ENCODE data around the gene SMARCA5.

Gene SMARCA5

GRCh38 chr4:143549928-143550327 is 36.4 kb downstream of the SMARCA5 start:
- no peak for TF ChIP-seq NFIC (IDR thresholded peaks at IDR 0.05)
- TF ChIP-seq USF1 (IDR thresholded peaks at IDR 0.05), result no peak
- no peak for TF ChIP-seq EP300 (IDR thresholded peaks at IDR 0.05; ENCODE audit: borderline replicate concordance)
- no peak for TF ChIP-seq MAX (IDR thresholded peaks at IDR 0.05)
- TF ChIP-seq FOXM1 (IDR thresholded peaks at IDR 0.05; ENCODE audit: borderline replicate concordance, low read depth), result no peak
- TF ChIP-seq TCF12 (IDR thresholded peaks at IDR 0.05; ENCODE audit: low read depth), result no peak

DNA sequence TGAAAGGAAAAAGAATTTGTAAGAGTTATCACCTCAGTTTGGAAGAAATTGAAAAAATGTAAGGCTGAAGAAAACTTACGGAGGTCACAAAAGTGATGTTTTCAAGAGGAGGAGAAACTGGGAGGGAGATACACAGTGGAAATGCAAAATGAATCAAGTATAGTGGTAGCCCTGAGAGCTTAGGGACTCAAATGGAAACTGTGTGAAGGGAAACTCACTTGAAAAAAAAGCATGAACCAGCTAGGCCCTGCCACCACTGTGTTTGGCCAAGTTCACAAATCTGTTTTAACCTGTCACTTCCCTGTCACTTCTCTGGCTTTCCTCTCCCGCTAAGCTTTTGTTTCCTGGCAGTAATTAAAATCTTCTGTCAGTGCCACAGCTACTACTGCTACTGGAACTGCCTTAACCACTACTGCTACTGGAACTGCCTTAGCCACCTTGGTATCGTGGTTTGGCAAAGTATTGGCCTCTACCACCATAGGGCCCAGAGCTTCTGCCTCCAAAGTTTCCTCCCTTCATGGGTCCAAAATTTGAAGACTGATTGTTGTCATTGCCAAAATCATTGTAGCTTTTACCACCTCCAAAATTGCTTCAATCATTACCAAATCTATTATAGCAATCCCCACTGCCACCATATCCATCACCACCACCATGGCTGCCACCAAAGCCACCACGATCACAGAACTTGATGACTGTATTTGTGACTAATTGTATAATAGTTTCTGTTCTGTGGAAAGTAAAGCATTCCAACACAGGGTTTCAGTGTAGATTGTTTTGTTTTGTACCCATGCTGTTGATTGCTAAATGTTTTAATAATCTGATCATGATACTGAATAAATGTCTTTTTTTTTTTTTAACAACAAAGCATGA is 41.5 kb downstream of the SMARCA5 start:
- no peak for TF ChIP-seq FOXM1 (IDR thresholded peaks at IDR 0.05; ENCODE audit: borderline replicate concordance, low read depth)
- TF ChIP-seq RAD21 (IDR thresholded peaks at IDR 0.05; ENCODE audit: low read depth), result no peak

DNA sequence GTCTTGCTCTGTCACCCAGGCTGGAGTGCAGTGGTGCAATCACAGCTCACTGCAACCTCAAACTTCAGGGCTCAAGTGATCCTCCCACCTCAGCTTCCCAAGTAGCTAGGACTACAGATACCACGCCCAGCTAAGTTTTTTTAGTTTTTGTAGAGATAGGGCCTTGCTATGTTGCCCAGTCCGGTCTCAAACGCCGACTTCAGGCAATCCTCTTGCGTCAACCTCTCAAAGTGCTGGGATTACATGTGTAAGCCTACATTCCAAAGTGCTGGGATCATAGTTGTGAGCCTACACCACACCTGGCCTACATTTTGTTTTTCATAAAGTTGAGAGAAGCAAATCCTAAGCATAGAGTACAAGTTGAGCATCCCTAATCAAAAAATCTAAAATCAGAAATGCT is 42.2 kb downstream of the SMARCA5 start:
- no peak for TF ChIP-seq MAX (IDR thresholded peaks at IDR 0.05)
- TF ChIP-seq REST (IDR thresholded peaks at IDR 0.05; ENCODE audit: low read depth), result no peak
- TF ChIP-seq USF1 (IDR thresholded peaks at IDR 0.05), result no peak
- no peak for TF ChIP-seq EGR1 (IDR thresholded peaks at IDR 0.05)
- TF ChIP-seq TEAD4 (IDR thresholded peaks at IDR 0.05), result no peak
- no peak for TF ChIP-seq ZBTB7A (IDR thresholded peaks at IDR 0.05; ENCODE audit: low read depth)
- TF ChIP-seq CREB1 (IDR thresholded peaks at IDR 0.05; ENCODE audit: low read depth), result no peak
- TF ChIP-seq YY1 (IDR thresholded peaks at IDR 0.05; ENCODE audit: low read depth), result no peak
- no peak for TF ChIP-seq RAD21 (IDR thresholded peaks at IDR 0.05; ENCODE audit: low read depth)
- no peak for TF ChIP-seq NFIC (IDR thresholded peaks at IDR 0.05)
- no peak for TF ChIP-seq TAF1 (IDR thresholded peaks at IDR 0.05; ENCODE audit: low read depth)
- TF ChIP-seq EP300 (IDR thresholded peaks at IDR 0.05; ENCODE audit: borderline replicate concordance), result no peak
- TF ChIP-seq CEBPB (IDR thresholded peaks at IDR 0.05), result no peak
- TF ChIP-seq TCF12 (IDR thresholded peaks at IDR 0.05; ENCODE audit: low read depth), result no peak

GRCh38 chr4:143558286-143558685 is 44.8 kb downstream of the SMARCA5 start:
- TF ChIP-seq EP300 (IDR thresholded peaks at IDR 0.05; ENCODE audit: borderline replicate concordance) (no peak), EGR1 (IDR thresholded peaks at IDR 0.05) (no peak), TCF12 (IDR thresholded peaks at IDR 0.05; ENCODE audit: low read depth) (no peak), YY1 (IDR thresholded peaks at IDR 0.05; ENCODE audit: low read depth) (no peak), CREB1 (IDR thresholded peaks at IDR 0.05; ENCODE audit: low read depth) (no peak), RAD21 (IDR thresholded peaks at IDR 0.05; ENCODE audit: low read depth) (no peak), TAF1 (IDR thresholded peaks at IDR 0.05; ENCODE audit: low read depth) (no peak), ZBTB7A (IDR thresholded peaks at IDR 0.05; ENCODE audit: low read depth) (no peak), USF1 (IDR thresholded peaks at IDR 0.05) (no peak), FOXM1 (IDR thresholded peaks at IDR 0.05; ENCODE audit: borderline replicate concordance, low read depth) (no peak), NFIC (IDR thresholded peaks at IDR 0.05) (no peak)

DNA sequence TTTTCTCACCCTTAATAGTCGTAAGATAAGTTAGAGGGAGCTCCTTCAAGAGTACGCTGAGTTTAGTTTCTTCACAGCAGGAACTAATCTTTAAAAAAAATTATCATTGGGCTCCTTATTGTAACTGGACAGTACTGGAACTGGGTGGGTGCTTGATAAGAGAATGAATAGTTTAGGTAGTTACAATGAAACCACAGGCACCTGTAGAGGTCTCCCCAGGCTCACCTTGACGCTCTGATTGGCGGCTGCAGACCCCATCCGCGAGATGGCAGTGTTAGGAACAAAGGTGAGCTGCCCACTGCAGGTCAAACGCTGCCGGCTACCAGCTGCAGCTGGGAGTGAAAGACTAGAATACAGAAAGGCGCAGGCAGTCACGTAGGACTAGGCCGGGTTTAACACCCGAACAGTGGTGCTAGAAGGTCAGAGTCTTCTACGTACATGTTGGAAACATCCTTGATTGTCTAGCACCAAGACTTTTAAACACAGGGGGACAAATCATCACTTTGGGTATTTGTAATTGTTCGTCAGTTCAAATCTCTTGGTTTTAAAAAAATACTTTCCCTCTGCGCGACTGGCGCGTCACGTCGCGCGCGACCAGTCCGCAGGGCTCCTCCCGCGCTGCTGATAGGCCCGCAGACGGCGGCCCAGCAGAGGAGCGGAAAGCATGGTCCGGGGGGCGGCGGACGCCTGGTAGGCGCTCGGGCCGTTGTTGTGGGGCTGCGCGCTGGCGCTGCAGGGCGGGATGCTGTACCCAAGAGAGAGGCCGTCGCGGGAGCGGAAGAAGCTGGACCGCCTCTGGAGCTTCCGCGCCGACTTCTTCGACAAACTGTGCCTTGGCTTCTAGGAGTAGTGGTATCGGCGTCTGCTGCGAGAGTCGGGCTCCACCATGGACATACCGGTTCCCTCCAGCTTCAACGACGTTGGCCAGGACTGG is 45.6 kb downstream of the SMARCA5 start:
- TF ChIP-seq NFIC (IDR thresholded peaks at IDR 0.05) (no peak), TCF12 (IDR thresholded peaks at IDR 0.05; ENCODE audit: low read depth) (no peak), REST (IDR thresholded peaks at IDR 0.05; ENCODE audit: low read depth) (no peak), YY1 (IDR thresholded peaks at IDR 0.05; ENCODE audit: low read depth) (no peak), FOXM1 (IDR thresholded peaks at IDR 0.05; ENCODE audit: borderline replicate concordance, low read depth) (no peak), CREB1 (IDR thresholded peaks at IDR 0.05; ENCODE audit: low read depth) (no peak)

All from Ishikawa (cell line).